GM19467 (cell line): Measurements from ENCODE around the gene ZG16.
"Not testable (repeated sequence)": the region's sequence is repeated elsewhere in the genome, so short reads cannot be mapped to it uniquely, and the experiment has no call there.

Source experiments
- ATAC-seq: cut with Tn5 transposase; IDR thresholded peaks from one replicate; pipeline ENCODE4 v1.9.1; 2021; ENCODE audit warnings: mild to moderate bottlenecking, moderate library complexity; ENCODE audit not compliant: unreplicated experiment

ZG16 gene

GRCh38 chr16:29783094-29783953, 5.3 kb downstream of the ZG16 start:
- not testable (repeated sequence) for ATAC-seq

GRCh38 chr16:29784157-29784556, 6.1 kb downstream of the ZG16 start:
- no peak for ATAC-seq

GRCh38 chr16:29784901-29785500, 6.9 kb downstream of the ZG16 start:
- ATAC-seq = no peak

GRCh38 chr16:29787155-29787554, 9.1 kb downstream of the ZG16 start:
- not testable (repeated sequence) for ATAC-seq

GRCh38 chr16:29789775-29790182, 11.7 kb downstream of the ZG16 start:
- no peak for ATAC-seq

- ATAC-seq = peak; percentile 94
Measured at GRCh38 chr16:29790183-29790948, 12.3 kb downstream of the ZG16 start, which contains the start of gene KIF22. Gene KIF22 (plus strand): TSS chr16:29790751. CDS start chr16:29790760, 9 bp downstream.

GRCh38 chr16:29790949-29791844, 13.1 kb downstream of the ZG16 start:
- ATAC-seq = no peak

GRCh38 chr16:29791845-29792807, 14.1 kb downstream of the ZG16 start:
- no peak for ATAC-seq

GRCh38 chr16:29793153-29793552, 15.1 kb downstream of the ZG16 start:
- not testable (repeated sequence) for ATAC-seq

GRCh38 chr16:29794231-29794710, 16.2 kb downstream of the ZG16 start:
- ATAC-seq = no peak

- ATAC-seq = no peak
Measured at GRCh38 chr16:29802416-29802935, 24.4 kb downstream of the ZG16 start.

- no peak for ATAC-seq
Measured at GRCh38 chr16:29804020-29804419, 26.0 kb downstream of the ZG16 start.

- no peak for ATAC-seq
Measured at GRCh38 chr16:29804455-29805231, 26.6 kb downstream of the ZG16 start.

- peak; percentile 43 for ATAC-seq
Measured at GRCh38 chr16:29805232-29806098, 27.4 kb downstream of the ZG16 start.

GRCh38 chr16:29806099-29806579, 28.1 kb downstream of the ZG16 start, which contains the start of gene MAZ:
Gene MAZ (plus strand): TSS chr16:29806529. CDS start chr16:29806702, 173 bp downstream.
- no peak for ATAC-seq

GRCh38 chr16:29806641-29807425, 28.8 kb downstream of the ZG16 start:
- ATAC-seq = no peak
